AG04450 (cell line): Measurements from ENCODE around the gene CNNM3. TPM values are rescaled to one million over a fixed set of nuclear protein-coding genes. Genes with fewer than 3 reads are reported as not detected.
A peak's percentile ranks its signal among the peaks of the same experiment; 100 is the strongest.
"Not testable (repeated sequence)": the region's sequence is repeated elsewhere in the genome, so short reads cannot be mapped to it uniquely, and the experiment has no call there.

Experiments
- CTCF ChIA-PET: fragments of 300-600, 350-600 bp; formaldehyde crosslinking; extraction: SDS; loops from one replicate; lab custom pipeline; 2022; ENCODE audit warnings: antibody characterized with exemption, inconsistent platforms; lab: Charles Lee
- POLR2A ChIA-PET: fragments of 350-600 bp; formaldehyde crosslinking; extraction: SDS; loops from one replicate; lab custom pipeline; 2021; ENCODE audit warnings: antibody characterized with exemption, inconsistent platforms; lab: Yijun Ruan, JAX
- DNase-seq: peaks from one replicate; pipeline ENCODE4 v3.0.0-alpha.2; 2011; ENCODE audit warnings: low read depth, low spot score
- H3K27ac ChIP-seq: one replicate; pipeline ENCODE4 v1.5.1; 2012; ENCODE audit warnings: low read depth, low read length, control low read depth
- H3K27me3 ChIP-seq: one replicate; pipeline ENCODE4 v1.6.0; 2012; ENCODE audit warnings: low read length; ENCODE audit not compliant: control insufficient read depth, insufficient read depth
- H3K4me3 ChIP-seq: 2 replicates; pipeline ENCODE4 v1.5.1; 2011; ENCODE audit warnings: mild to moderate bottlenecking, low read depth, low read length, control low read depth
- H3K9me3 ChIP-seq: 2 replicates; pipeline ENCODE4 v1.5.1; 2012; ENCODE audit warnings: low read length; ENCODE audit not compliant: control insufficient read depth, insufficient read depth
- polyA plus RNA-seq: library from polyadenylated mRNA; depleted of rRNA; stranded (reverse); fragments of >200 nt; gene quantifications from 2 replicates; pipeline ENCODE4 v1.2.3, GENCODE V29; 2011
- TF ChIP-seq, protein P1 (sequence below): IDR thresholded peaks from 2 replicates; pipeline ENCODE4 v1.5.1; 2011; ENCODE audit warnings: low read depth, low read length, control low read depth, inconsistent platforms

The CNNM3 gene
- polyA plus RNA-seq, 1 experiment: 5.1 TPM

DNA sequence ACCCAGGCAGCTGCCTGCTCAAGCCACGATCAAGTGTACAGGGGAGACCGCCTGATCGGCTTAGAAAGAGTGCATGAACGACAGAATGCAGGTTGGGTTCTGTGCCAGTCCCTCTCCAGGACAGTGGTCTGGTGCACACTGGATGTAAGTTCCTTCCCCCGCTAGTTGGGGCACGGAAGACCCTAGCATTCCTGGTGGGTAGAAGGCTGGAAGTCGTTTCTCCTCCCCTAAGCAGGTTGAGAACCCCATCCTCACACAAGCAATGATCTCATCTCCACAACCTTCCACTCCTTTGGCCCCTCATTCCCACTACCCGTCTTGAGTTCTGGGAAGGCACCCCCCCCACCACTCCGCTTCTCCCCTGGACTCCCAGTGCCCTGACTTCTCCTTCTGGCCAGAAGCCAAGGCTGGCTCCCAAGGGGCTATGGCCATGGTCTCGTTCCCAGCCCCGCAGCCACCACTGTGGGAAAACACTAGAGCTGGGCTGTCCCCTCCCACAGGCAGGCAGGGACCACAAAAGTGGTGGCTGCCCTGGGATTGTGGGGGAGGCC lies 43.1 kb downstream of the CNNM3 start:
- no peak for DNase-seq
- Histone ChIP-seq H3K27ac (peak overlapping the region; percentile 21), H3K9me3 (no peaks in the 10 kb centered on the region; the same call in 1 of the 2 replicates), H3K4me3 (no peak overlapping the region), H3K27me3 (no peaks in the 10 kb centered on the region)
- TF ChIP-seq, protein P1, sequence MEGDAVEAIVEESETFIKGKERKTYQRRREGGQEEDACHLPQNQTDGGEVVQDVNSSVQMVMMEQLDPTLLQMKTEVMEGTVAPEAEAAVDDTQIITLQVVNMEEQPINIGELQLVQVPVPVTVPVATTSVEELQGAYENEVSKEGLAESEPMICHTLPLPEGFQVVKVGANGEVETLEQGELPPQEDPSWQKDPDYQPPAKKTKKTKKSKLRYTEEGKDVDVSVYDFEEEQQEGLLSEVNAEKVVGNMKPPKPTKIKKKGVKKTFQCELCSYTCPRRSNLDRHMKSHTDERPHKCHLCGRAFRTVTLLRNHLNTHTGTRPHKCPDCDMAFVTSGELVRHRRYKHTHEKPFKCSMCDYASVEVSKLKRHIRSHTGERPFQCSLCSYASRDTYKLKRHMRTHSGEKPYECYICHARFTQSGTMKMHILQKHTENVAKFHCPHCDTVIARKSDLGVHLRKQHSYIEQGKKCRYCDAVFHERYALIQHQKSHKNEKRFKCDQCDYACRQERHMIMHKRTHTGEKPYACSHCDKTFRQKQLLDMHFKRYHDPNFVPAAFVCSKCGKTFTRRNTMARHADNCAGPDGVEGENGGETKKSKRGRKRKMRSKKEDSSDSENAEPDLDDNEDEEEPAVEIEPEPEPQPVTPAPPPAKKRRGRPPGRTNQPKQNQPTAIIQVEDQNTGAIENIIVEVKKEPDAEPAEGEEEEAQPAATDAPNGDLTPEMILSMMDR: no peak
- ChIA-PET CTCF (interaction anchor here (0.9 to 4.6 kb wide), 7 partner anchors 9 to 253 kb away, joined by 3 to 60 read pairs (median 15); partner anchors contain the start of gene ANKRD36), POLR2A (interaction anchor here (2.3 kb wide), 1 partner anchor 9 kb away, joined by 42 read pairs; the partner anchor contains the start of gene SEMA4C)

GRCh38 chr2:96859681-96860064 lies 43.6 kb downstream of the CNNM3 start:
- H3K4me3 ChIP-seq: no peak overlapping the region
- no peak for DNase-seq
- TF ChIP-seq, protein P1: no peak
- H3K27ac ChIP-seq: no peak overlapping the region
- ChIA-PET CTCF (interaction anchor here (4.6 kb wide), 2 partner anchors 93 to 102 kb away, joined by 39 to 51 read pairs; no protein-coding TSS in a partner anchor), POLR2A (no interaction called here)
- no peaks in the 10 kb centered on the region; the same call in 1 of the 2 replicates for H3K9me3 ChIP-seq
- no peaks in the 10 kb centered on the region for H3K27me3 ChIP-seq

GRCh38 chr2:96860065-96861029 lies 44.3 kb downstream of the CNNM3 start:
- POLR2A ChIA-PET: interaction anchor here (0.9 kb wide), 1 partner anchor 8 kb away, joined by 8 read pairs; no protein-coding TSS in a partner anchor
- Histone ChIP-seq H3K27me3 (no peaks in the 10 kb centered on the region), H3K27ac (no peak overlapping the region), H3K9me3 (no peaks in the 10 kb centered on the region; the same call in 1 of the 2 replicates), H3K4me3 (no peak overlapping the region)
- TF ChIP-seq, protein P1: no peak
- CTCF ChIA-PET: interaction anchor here (1.1 to 4.6 kb wide), 2 partner anchors 91 to 92 kb away, joined by 4 to 51 read pairs; no protein-coding TSS in a partner anchor
- DNase-seq: no peak

DNA sequence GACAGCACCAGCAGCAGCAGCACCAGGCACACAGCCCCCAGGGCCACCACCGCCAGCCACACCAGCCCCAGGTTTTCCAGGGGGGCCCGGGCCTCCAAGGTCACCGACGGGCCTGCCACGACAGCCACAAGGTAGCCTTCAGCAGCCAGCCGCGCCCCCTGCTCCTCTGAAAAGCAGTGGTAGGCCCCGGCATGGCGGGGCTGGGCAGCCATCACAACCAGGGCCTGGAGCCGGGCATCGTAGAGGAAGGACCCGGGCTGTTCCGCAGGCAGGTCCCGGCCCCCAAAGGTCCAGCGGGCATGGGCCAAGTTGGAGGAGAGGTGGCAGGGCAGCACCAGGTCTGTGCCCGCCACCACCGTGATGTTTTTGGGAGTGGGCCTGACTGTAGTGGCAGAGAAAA lies 45.0 kb downstream of the CNNM3 start:
- CTCF ChIA-PET: interaction anchor here (1.1 kb wide), 1 partner anchor 90 kb away, joined by 4 read pairs; no protein-coding TSS in a partner anchor
- no peak for DNase-seq
- TF ChIP-seq, protein P1: no peak
- POLR2A ChIA-PET: no interaction called here
- Histone ChIP-seq H3K9me3 (no peaks in the 10 kb centered on the region; the same call in 1 of the 2 replicates), H3K27me3 (no peaks in the 10 kb centered on the region), H3K4me3 (no peak overlapping the region), H3K27ac (no peak overlapping the region)

GRCh38 chr2:96863056-96863455 lies 47.0 kb downstream of the CNNM3 start:
- H3K4me3 ChIP-seq, H3K9me3 ChIP-seq, POLR2A ChIA-PET, H3K27ac ChIP-seq, H3K27me3 ChIP-seq, CTCF ChIA-PET, DNase-seq: not testable (repeated sequence)
